Peyer's patch (tissue), 4 donors: ENCODE measurements around the gene SH3RF3. TPM values are rescaled to one million over a fixed set of nuclear protein-coding genes. Genes with fewer than 3 reads are reported as not detected.

ENCODE experiments used
- DNase-seq, 3 donors: peaks; one replicate each; pipeline ENCODE4 v3.0.0-alpha.2; 2017 to 2019
- H3K27ac ChIP-seq, 4 donors: fragments of 200-600 bp; sonication (generic); one replicate each; pipeline ENCODE4 v1.5.1; 2016 to 2019
- H3K27me3 ChIP-seq, 2 donors: fragments of 200-600 bp; sonication (generic); one replicate each; pipeline ENCODE4 v1.5.1; 2019
- H3K36me3 ChIP-seq, 3 donors: fragments of 200-600 bp; sonication (generic); one replicate each; pipeline ENCODE4 v1.5.1; 2016 to 2019
- H3K4me1 ChIP-seq, 4 donors: fragments of 200-600 bp; sonication (generic); one replicate each; pipeline ENCODE4 v1.5.1; 2016 to 2019
- H3K4me3 ChIP-seq, 4 donors: fragments of 200-600 bp; sonication (generic); 1 replicate in 3 of 4; 2 replicates in 1 of 4; pipeline ENCODE4 v1.5.1; 2016 to 2019; ENCODE audit warnings: mild to moderate bottlenecking in 1 of 4
- H3K9me3 ChIP-seq, 4 donors: fragments of 200-600 bp; sonication (generic); one replicate each; pipeline ENCODE4 v1.5.1; 2016 to 2019; ENCODE audit warnings: mild to moderate bottlenecking in 1 of 4
- CTCF ChIP-seq, 6 experiments: fragments of 450-650 bp in 4 of 6; fragments of 200-600 bp in 2 of 6; sonication (generic) in 1 of 6; IDR thresholded peaks; one replicate each; pipeline ENCODE4 v1.5.1; 2017 to 2019; ENCODE audit warnings: antibody characterized with exemption in 6 of 6, mild to moderate bottlenecking in 3 of 6, moderate library complexity in 1 of 6
- POLR2A ChIP-seq, 2 donors: fragments of 450-650 bp; IDR thresholded peaks; one replicate each; pipeline ENCODE4 v1.5.1; 2017; ENCODE audit warnings: antibody characterized with exemption in 2 of 2, mild to moderate bottlenecking in 2 of 2, moderate library complexity in 2 of 2
- small RNA-seq, 2 donors: library from RNA; depleted of rRNA; stranded (forward); fragments of <200 nt; gene quantifications; one replicate each; pipeline ENCODE3, GENCODE V24; 2016
- total RNA-seq, 4 donors: library from RNA; depleted of rRNA; stranded (reverse); fragments of >200 nt; gene quantifications; one replicate each; pipeline ENCODE4 v1.1.0, GENCODE V29; 2016

SH3RF3 gene
- total RNA-seq, 4 donors from 2014 or later, result 1.1 to 5.0 (median 3.3) TPM

DNA sequence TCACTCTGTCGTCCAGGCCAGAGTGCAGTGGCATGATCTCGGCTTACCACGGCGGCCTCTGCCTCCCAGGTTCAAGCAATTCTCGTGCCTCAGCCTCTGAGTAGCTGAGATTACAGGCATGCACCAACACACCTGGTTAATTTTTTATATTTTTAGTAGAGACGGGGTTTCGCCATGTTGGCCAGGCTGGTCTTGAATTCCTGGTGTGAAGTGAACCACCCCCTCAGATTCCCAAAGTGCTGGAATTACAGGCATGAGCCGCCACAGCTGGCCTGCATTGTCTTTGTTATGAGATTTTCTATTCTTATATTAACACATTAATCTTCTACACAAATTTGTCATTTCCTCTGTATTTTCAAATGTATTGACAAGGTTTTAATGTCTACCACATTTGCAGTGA, 409.5 kb downstream of the SH3RF3 start:
- H3K4me1 ChIP-seq, result no peaks in the 10 kb centered on the region
- no peaks in the 10 kb centered on the region for H3K9me3 ChIP-seq
- no peak for TF ChIP-seq POLR2A (IDR thresholded peaks at IDR 0.05)
- no peak for TF ChIP-seq CTCF (IDR thresholded peaks at IDR 0.05)
- H3K27ac ChIP-seq, result no peak overlapping the region
- H3K36me3 ChIP-seq, result no peaks in the 10 kb centered on the region
- no peaks in the 10 kb centered on the region for H3K27me3 ChIP-seq
- H3K4me3 ChIP-seq, result no peak overlapping the region
- DNase-seq, result no peak

DNA sequence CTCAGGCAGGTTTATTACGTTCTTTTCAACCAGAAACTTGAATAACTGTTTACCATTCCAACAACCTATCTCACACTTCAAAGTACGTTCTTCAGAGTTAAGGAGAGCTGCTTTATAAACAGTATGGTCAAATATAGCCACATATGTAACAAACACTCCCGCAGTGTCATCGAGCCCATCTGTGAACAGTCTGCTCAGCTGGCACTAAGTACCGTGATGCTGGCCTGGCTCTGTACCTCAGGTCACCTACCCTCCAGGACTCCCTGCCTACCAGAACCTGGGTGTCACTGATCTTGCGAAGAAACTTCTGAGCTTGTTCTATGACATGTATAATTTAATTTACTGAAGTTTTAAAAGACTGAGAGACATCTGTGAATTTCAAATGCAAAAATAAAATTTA, 413.4 kb downstream of the SH3RF3 start:
- Histone ChIP-seq H3K36me3 (no peaks in the 10 kb centered on the region), H3K27me3 (no peaks in the 10 kb centered on the region), H3K27ac (no peak overlapping the region), H3K4me3 (no peak overlapping the region), H3K9me3 (no peaks in the 10 kb centered on the region), H3K4me1 (no peaks in the 10 kb centered on the region)
- DNase-seq, result no peak
- TF ChIP-seq CTCF (IDR thresholded peaks at IDR 0.05), result no peak
- TF ChIP-seq POLR2A (IDR thresholded peaks at IDR 0.05), result no peak

GRCh38 chr2:109545828-109546713, 417.1 kb downstream of the SH3RF3 start:
- peak; percentile 26 to 75 (median 71) for DNase-seq
- H3K4me3 ChIP-seq, result no peak overlapping the region
- no peaks in the 10 kb centered on the region for H3K36me3 ChIP-seq
- TF ChIP-seq CTCF (IDR thresholded peaks at IDR 0.05) (peak in 5 of 6 experiments; percentile 61 to 93 (median 91)), POLR2A (IDR thresholded peaks at IDR 0.05) (no peak)
- H3K4me1 ChIP-seq, result no peaks in the 10 kb centered on the region
- H3K27me3 ChIP-seq, result no peaks in the 10 kb centered on the region
- H3K27ac ChIP-seq, result no peak overlapping the region
- no peaks in the 10 kb centered on the region for H3K9me3 ChIP-seq

- H3K27ac ChIP-seq, result no peak overlapping the region
- no peak for TF ChIP-seq POLR2A (IDR thresholded peaks at IDR 0.05)
- no peak for TF ChIP-seq CTCF (IDR thresholded peaks at IDR 0.05)
Observed at GRCh38 chr2:109547280-109547679, 418.3 kb downstream of the SH3RF3 start.

GRCh38 chr2:109549016-109549590, 420.1 kb downstream of the SH3RF3 start:
- TF ChIP-seq POLR2A (IDR thresholded peaks at IDR 0.05), result no peak
- TF ChIP-seq CTCF (IDR thresholded peaks at IDR 0.05), result no peak
- no peak for DNase-seq

More at GRCh38 chr2:109547280-109547679, 418.3 kb downstream of the SH3RF3 start:
- H3K4me3 ChIP-seq, result no peak overlapping the region
- DNase-seq, result no peak
- H3K27me3 ChIP-seq, result no peaks in the 10 kb centered on the region
- no peaks in the 10 kb centered on the region for H3K9me3 ChIP-seq
- no peaks in the 10 kb centered on the region for H3K4me1 ChIP-seq
- H3K36me3 ChIP-seq, result peaks cover 0 to 6% (median 0%) of the 10 kb centered on the region in 3 donors

More at GRCh38 chr2:109549016-109549590, 420.1 kb downstream of the SH3RF3 start:
- H3K4me1 ChIP-seq, result no peaks in the 10 kb centered on the region
- peaks cover 0 to 12% (median 0%) of the 10 kb centered on the region in 3 donors for H3K36me3 ChIP-seq
- H3K27me3 ChIP-seq, result no peaks in the 10 kb centered on the region
- no peak overlapping the region for H3K4me3 ChIP-seq
- no peak overlapping the region for H3K27ac ChIP-seq
- no peaks in the 10 kb centered on the region for H3K9me3 ChIP-seq

Small RNA genes lying within 50 kb of the gene (small RNA-seq; reads per million reads assigned to genes)
- 0 reads per million in 2 donors for gene MIR4265
- gene MIR4266, result 0 reads per million in 2 donors
- 0 reads per million in 2 donors for gene RF00017
- 0 reads per million in 2 donors for gene SNRPGP9

Other genes starting within 250 kb of the SH3RF3 start
- 1 to 10 TPM in 1 of 4 donors, under 1 TPM in 2, not detected in 1; 0.38 to 5.0 (median 0.88) TPM for gene EDAR, start 140.0 kb upstream of the SH3RF3 start, total RNA-seq